Endodermal cell (in vitro differentiated cells): ENCODE results near the gene SNX5. TPM values are rescaled to one million over a fixed set of nuclear protein-coding genes. Genes with fewer than 3 reads are reported as not detected.
A peak's percentile ranks its signal among the peaks of the same experiment; 100 is the strongest.

Source experiments
- DNase-seq: peaks from one replicate; pipeline ENCODE4 v3.0.0-alpha.2; 2017
- H3K27ac ChIP-seq: 2 replicates; pipeline ENCODE4 v1.5.1; 2013; ENCODE audit warnings: mild to moderate bottlenecking, low read depth, low read length, moderate library complexity
- H3K27me3 ChIP-seq: 2 replicates; pipeline ENCODE4 v1.6.1; 2013; ENCODE audit warnings: mild to moderate bottlenecking, low read length, moderate library complexity; ENCODE audit not compliant: insufficient read depth, control insufficient read depth, poor library complexity, severe bottlenecking
- H3K36me3 ChIP-seq: 2 replicates; pipeline ENCODE4 v1.7.0; 2013; ENCODE audit warnings: mild to moderate bottlenecking, low read length, moderate library complexity; ENCODE audit not compliant: control insufficient read depth, insufficient read depth
- H3K4me1 ChIP-seq: one replicate; pipeline ENCODE4 v1.7.0; 2013; ENCODE audit warnings: low read length; ENCODE audit not compliant: control insufficient read depth, insufficient read depth
- H3K4me3 ChIP-seq: 2 replicates; pipeline ENCODE4 v1.5.1; 2013; ENCODE audit warnings: mild to moderate bottlenecking, low read length, moderate library complexity
- H3K9ac ChIP-seq: 2 replicates; pipeline ENCODE4 v1.6.1; 2013; ENCODE audit warnings: mild to moderate bottlenecking, low read length, moderate library complexity; ENCODE audit not compliant: poor library complexity, severe bottlenecking; ENCODE audit errors: extremely low read depth
- H3K9me3 ChIP-seq: 2 replicates; pipeline ENCODE4 v1.6.1; 2013; ENCODE audit warnings: mild to moderate bottlenecking, low read length, moderate library complexity; ENCODE audit not compliant: control insufficient read depth
- H3K27ac Mint-ChIP-seq: 2 replicates; pipeline ENCODE4 v1.8.0; 2020; ENCODE audit warnings: mixed read lengths
- H3K27me3 Mint-ChIP-seq: 2 replicates; pipeline ENCODE4 v1.8.0; 2021; ENCODE audit warnings: mild to moderate bottlenecking, mixed read lengths; ENCODE audit not compliant: insufficient read depth
- H3K36me3 Mint-ChIP-seq: 2 replicates; pipeline ENCODE4 v1.8.0; 2020; ENCODE audit warnings: low read depth, mixed read lengths
- H3K4me1 Mint-ChIP-seq: 2 replicates; pipeline ENCODE4 v1.8.0; 2020; ENCODE audit warnings: mixed read lengths
- H3K4me3 Mint-ChIP-seq: 2 replicates; pipeline ENCODE4 v1.8.0; 2020; ENCODE audit warnings: mild to moderate bottlenecking, moderate library complexity, mixed read lengths
- H3K9me3 Mint-ChIP-seq: 2 replicates; pipeline ENCODE4 v1.8.0; 2020; ENCODE audit warnings: mild to moderate bottlenecking, mixed read lengths
- CTCF ChIP-seq: fragments of 200-600 bp; sonication (generic); conservative IDR thresholded peaks from 2 replicates; pipeline ENCODE4 v1.5.0; 2021; ENCODE audit warnings: antibody characterized with exemption, mild to moderate bottlenecking
- WGBS, 2 experiments: methylation state at CpG; one replicate each; pipeline versions ENCODE4 v1.1.5 to v1.1.7; 2013; ENCODE audit warnings: missing lambda C conversion rate in 2 of 2, mixed read lengths in 1 of 2; ENCODE audit not compliant: insufficient coverage in 1 of 2, insufficient read length in 1 of 2; 5-methylcytosine and 5-hydroxymethylcytosine counted together
- total RNA-seq, 2 donors: library from RNA; stranded (reverse); fragmentation: NEBNext Ultra II Directional in 1 of 2; extraction: Animal tissue kit (Norgen Biotek cat#: 25700) in 1 of 2; gene quantifications; 2 replicates in 1 of 2; 3 replicates in 1 of 2; pipeline ENCODE4 v1.2.1, GENCODE V29; 2021

The SNX5 gene
- total RNA-seq, 2 donors from 2014 or later, result 170 to 171 TPM

DNA sequence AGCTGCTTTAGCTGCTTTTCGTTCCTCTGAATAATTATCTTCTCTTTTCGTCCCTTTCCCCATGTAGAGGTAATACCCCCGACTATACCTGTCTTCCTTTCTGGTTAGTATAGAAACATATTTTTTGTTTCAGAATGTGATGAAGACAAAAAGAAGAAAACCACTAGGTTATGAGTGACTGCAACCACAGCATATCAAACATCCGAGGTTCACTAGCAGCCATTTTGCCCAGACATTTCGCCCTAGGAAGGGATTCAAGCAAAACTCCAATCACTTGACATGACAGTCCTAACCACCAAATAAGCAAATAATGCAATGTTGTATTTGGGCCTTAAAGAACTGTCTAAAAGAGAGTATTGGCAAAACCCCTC, 9.4 kb downstream of the SNX5 start:
- Histone ChIP-seq H3K4me1 (peaks cover 29% of the 10 kb centered on the region), H3K36me3 (peaks cover 71% of the 10 kb centered on the region), H3K9me3 (no peaks in the 10 kb centered on the region), H3K4me3 (peak overlapping the region; percentile 22), H3K27me3 (no peaks in the 10 kb centered on the region), H3K9ac (no peak overlapping the region), H3K27ac (no peak overlapping the region)
- no peaks in the 10 kb centered on the region for H3K9me3 Mint-ChIP-seq
- WGBS, 2 experiments, result 90% methylated on average over 4 of the region's 5 CpGs; no CpG with 5 or more reads in 1 of the 2 experiments
- no peak for DNase-seq
- H3K36me3 Mint-ChIP-seq, result peaks cover 63% of the 10 kb centered on the region
- peak overlapping the region; percentile 83 for H3K27ac Mint-ChIP-seq
- TF ChIP-seq CTCF, result no peak
- no peaks in the 10 kb centered on the region for H3K27me3 Mint-ChIP-seq
- H3K4me3 Mint-ChIP-seq, result no peak overlapping the region
- peaks cover 63% of the 10 kb centered on the region for H3K4me1 Mint-ChIP-seq

DNA sequence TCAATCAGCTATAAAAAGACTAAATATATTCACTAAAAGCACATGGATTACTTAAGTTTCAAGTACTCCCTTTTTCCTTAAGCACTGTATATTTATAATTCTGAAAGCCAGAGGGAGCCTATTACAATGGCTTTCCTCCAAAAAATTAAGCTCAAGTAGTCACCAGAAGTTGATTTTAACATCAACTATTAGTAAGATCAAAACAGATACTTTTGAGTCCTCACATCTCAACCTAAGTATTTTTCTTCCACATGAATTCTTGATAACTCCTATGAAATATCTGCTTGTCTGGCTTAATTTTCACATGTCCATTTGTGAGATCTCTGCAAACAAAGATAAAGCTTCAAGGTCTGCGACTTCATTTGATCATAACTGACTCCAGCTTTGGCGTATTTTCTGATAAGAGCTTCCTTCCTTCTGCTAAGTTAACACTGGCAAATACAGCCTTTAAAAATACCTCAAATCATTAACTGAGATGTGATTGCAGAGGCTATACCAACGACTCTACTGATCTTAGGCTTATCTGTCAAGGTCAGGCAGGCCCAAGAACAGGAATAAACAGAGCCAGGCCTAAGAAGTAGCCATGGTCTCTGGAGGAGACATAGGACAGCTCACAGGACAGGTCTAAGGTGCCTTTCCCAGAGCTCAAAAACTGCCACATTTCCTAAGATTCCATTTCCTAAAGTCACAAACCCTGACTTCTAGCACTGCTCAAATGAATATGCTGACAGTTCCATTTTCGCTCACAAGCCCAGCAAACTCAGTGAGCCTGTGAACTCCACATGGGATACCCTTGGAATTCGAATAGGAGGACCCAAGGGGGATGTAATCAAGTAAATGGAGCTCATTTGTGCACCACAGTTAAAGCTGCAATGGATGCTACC, 10.0 kb downstream of the SNX5 start:
- peaks cover 57% of the 10 kb centered on the region for H3K4me1 Mint-ChIP-seq
- H3K4me1 ChIP-seq, result peaks cover 26% of the 10 kb centered on the region
- WGBS, 2 experiments, result 84 to 85% methylated on average over 5 of the region's 5 CpGs
- H3K9me3 ChIP-seq, result no peaks in the 10 kb centered on the region
- no peak overlapping the region for H3K9ac ChIP-seq
- H3K27ac Mint-ChIP-seq, result peak overlapping the region; percentile 57
- no peak overlapping the region for H3K27ac ChIP-seq
- H3K36me3 Mint-ChIP-seq, result peaks cover 63% of the 10 kb centered on the region
- H3K36me3 ChIP-seq, result peaks cover 72% of the 10 kb centered on the region
- no peaks in the 10 kb centered on the region for H3K9me3 Mint-ChIP-seq
- no peak for TF ChIP-seq CTCF
- H3K27me3 Mint-ChIP-seq, result no peaks in the 10 kb centered on the region
- DNase-seq, result no peak
- H3K4me3 ChIP-seq, result peak overlapping the region; percentile 22
- H3K4me3 Mint-ChIP-seq, result no peak overlapping the region
- H3K27me3 ChIP-seq, result no peaks in the 10 kb centered on the region

GRCh38 chr20:17957505-17958363, 10.9 kb downstream of the SNX5 start:
- 93 to 96% methylated on average over 3 to 5 of the region's 5 CpGs for WGBS, 2 experiments

More at GRCh38 chr20:17957505-17958363, 10.9 kb downstream of the SNX5 start:
- Histone ChIP-seq H3K9ac (no peak overlapping the region), H3K4me3 (no peak overlapping the region), H3K4me1 (peaks cover 24% of the 10 kb centered on the region), H3K36me3 (peaks cover 72% of the 10 kb centered on the region), H3K9me3 (no peaks in the 10 kb centered on the region), H3K27ac (no peak overlapping the region), H3K27me3 (no peaks in the 10 kb centered on the region)
- Mint-ChIP-seq H3K27ac (peak overlapping the region; percentile 57), H3K27me3 (no peaks in the 10 kb centered on the region), H3K9me3 (no peaks in the 10 kb centered on the region), H3K36me3 (peaks cover 64% of the 10 kb centered on the region), H3K4me3 (no peak overlapping the region), H3K4me1 (peaks cover 48% of the 10 kb centered on the region)
- no peak for DNase-seq
- TF ChIP-seq CTCF, result no peak
